CMK (cell line): ENCODE results near the gene SCGB1D2.

Experiments used
- DNase-seq: peaks from one replicate; pipeline ENCODE4 v3.0.0-alpha.2; 2010; ENCODE audit warnings: low read depth

Gene SCGB1D2

DNA sequence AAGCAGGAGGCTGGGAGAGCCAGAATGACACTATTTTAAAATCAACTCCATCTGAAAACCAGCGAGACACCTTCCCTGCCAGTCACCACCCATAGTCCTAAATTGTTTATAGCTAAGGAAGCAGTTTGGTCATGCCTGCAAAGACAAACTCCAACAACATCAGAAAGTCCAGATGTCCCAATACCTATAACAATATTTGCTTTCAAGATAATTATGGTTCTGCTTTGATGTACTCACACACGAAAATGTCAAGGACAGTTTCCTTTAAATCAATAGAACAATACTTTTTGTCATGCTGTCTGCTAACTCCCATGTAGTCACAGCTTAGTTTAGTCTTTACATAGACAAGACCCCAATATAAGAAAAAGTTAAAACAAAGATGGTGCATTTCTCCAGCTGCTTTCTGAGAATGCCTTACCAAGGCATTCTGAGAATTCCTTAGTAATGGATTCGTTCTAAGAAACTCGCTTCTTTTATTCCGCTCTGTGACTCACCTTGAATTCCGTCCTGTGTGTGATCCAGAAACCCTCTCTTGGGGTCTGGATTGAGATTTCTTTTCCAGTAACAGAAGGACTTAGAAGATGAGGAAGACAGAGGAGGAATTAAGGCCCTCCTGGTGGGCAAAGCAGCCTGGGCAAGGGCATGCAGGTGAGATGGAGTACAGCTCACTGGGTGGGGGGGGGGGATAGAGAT, 18.4 kb downstream of the SCGB1D2 start:
- DNase-seq = no peak

GRCh38 chr11:62264004-62264403, 22.0 kb downstream of the SCGB1D2 start:
- no peak for DNase-seq

GRCh38 chr11:62266558-62266957, 24.5 kb downstream of the SCGB1D2 start:
- DNase-seq = no peak

DNA sequence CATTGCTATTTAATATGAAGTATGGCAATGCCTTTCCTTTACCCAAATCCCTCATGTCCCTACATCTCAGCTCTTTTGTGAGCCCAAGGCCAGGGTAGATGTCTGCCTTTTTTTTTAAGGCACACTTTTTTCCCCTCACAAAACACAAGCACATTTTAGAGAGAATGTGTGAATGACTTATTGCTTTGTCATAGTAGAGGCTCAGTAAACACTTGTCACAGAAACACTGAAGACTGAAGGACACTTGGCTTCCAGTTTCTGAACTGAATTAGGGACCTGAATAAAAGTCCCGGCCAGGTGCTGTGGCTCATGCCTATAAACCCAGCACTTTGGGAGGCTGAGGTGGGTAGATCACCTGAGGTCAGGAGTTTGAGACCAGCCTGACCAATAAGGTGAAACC, 25.0 kb downstream of the SCGB1D2 start:
- DNase-seq = no peak

GRCh38 chr11:62267576-62267975, 25.5 kb downstream of the SCGB1D2 start:
- no peak for DNase-seq

DNA sequence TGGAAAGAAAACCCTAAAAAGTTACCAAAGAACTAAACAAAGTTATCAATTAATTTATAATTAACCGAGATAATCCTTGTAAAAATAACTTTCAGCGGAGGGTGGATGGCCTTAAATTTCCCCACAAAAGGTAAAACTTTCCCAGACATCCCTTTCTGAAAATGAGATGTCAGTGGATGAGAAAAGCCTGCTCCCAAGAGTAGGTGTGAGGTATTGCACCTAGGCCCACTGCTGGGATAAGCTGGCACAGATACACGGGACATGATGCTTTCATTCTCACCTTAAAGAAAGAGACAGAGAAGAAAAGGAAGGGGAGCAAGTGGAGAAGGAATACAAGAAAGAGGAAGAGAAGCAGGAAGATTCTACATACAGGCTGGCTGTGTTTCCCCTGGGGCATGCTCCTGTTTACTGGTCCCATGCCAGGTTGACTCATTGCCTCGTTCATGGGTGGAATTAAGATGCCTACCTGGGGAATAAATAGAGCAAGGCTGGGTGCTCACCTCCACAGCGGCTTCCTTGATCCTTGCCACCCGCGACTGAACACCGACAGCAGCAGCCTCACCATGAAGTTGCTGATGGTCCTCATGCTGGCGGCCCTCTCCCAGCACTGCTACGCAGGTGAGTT, 27.7 kb downstream of the SCGB1D2 start, which contains the start of gene SCGB2A2:
SCGB2A2 (plus strand) TSS at position 505 of the 625 bp plus-strand sequence; CDS start at position 564, 59 bp downstream.
- DNase-seq = no peak

- no peak for DNase-seq
Measured at GRCh38 chr11:62273284-62273683, 31.2 kb downstream of the SCGB1D2 start.

- peak; percentile 7 for DNase-seq
Measured at GRCh38 chr11:62273789-62274275, 31.8 kb downstream of the SCGB1D2 start.

- DNase-seq = no peak
Measured at GRCh38 chr11:62280452-62280851, 38.4 kb downstream of the SCGB1D2 start.
